ENCODE data around the gene PTPRG. TPM values are rescaled to one million over a fixed set of nuclear protein-coding genes. Genes with fewer than 3 reads are reported as not detected.

The PTPRG gene
- total RNA-seq, 2 experiments from 2014 or later = 0.13 to 0.15 TPM

GRCh38 chr3:61625429-61625828 lies 64.1 kb downstream of the PTPRG start:
- Mint-ChIP-seq H3K27me3 (no peaks in the 10 kb centered on the region), H3K9me3 (peaks cover 3% of the 10 kb centered on the region), H3K27ac (no peak overlapping the region), H3K4me1 (no peaks in the 10 kb centered on the region), H3K36me3 (ENCODE audit: low read depth) (no peaks in the 10 kb centered on the region), H3K4me3 (no peak overlapping the region)
- POLR2A ChIA-PET = interaction anchor here (0.7 kb wide), 1 partner anchor 1062 kb away, joined by 3 read pairs; no protein-coding TSS in a partner anchor
- DNase-seq = no peak
- CTCF ChIA-PET = no interaction called here

- no peak for DNase-seq
- Mint-ChIP-seq H3K9me3 (peaks cover 3% of the 10 kb centered on the region), H3K27ac (no peak overlapping the region), H3K4me3 (no peak overlapping the region), H3K27me3 (no peaks in the 10 kb centered on the region), H3K36me3 (ENCODE audit: low read depth) (no peaks in the 10 kb centered on the region), H3K4me1 (no peaks in the 10 kb centered on the region)
- POLR2A ChIA-PET = no interaction called here
- CTCF ChIA-PET = interaction anchor here (0.7 kb wide), 1 partner anchor 33 kb away, joined by 3 read pairs; no protein-coding TSS in a partner anchor
These were observed 65.1 kb downstream of the PTPRG start for GRCh38 chr3:61626484-61626883.

- ChIA-PET CTCF (no interaction called here), POLR2A (no interaction called here)
- H3K27me3 Mint-ChIP-seq = no peaks in the 10 kb centered on the region
- no peaks in the 10 kb centered on the region for H3K36me3 Mint-ChIP-seq (ENCODE audit: low read depth)
- no peaks in the 10 kb centered on the region for H3K4me1 Mint-ChIP-seq
- DNase-seq = no peak
- no peak overlapping the region for H3K27ac Mint-ChIP-seq
- peaks cover 3% of the 10 kb centered on the region for H3K9me3 Mint-ChIP-seq
- no peak overlapping the region for H3K4me3 Mint-ChIP-seq
These were observed 66.4 kb downstream of the PTPRG start for GRCh38 chr3:61627768-61628185.

- no peaks in the 10 kb centered on the region for H3K4me1 Mint-ChIP-seq
- H3K36me3 Mint-ChIP-seq (ENCODE audit: low read depth) = no peaks in the 10 kb centered on the region
- H3K9me3 Mint-ChIP-seq = peaks cover 3% of the 10 kb centered on the region
- no peak overlapping the region for H3K4me3 Mint-ChIP-seq
- CTCF ChIA-PET = no interaction called here
- no peak overlapping the region for H3K27ac Mint-ChIP-seq
- no peak for DNase-seq
- POLR2A ChIA-PET = no interaction called here
- no peaks in the 10 kb centered on the region for H3K27me3 Mint-ChIP-seq
These were observed 67.3 kb downstream of the PTPRG start for GRCh38 chr3:61628636-61629035.

GRCh38 chr3:61629442-61629841 lies 68.1 kb downstream of the PTPRG start:
- Mint-ChIP-seq H3K36me3 (ENCODE audit: low read depth) (no peaks in the 10 kb centered on the region), H3K27ac (no peak overlapping the region), H3K9me3 (peaks cover 3% of the 10 kb centered on the region), H3K27me3 (no peaks in the 10 kb centered on the region), H3K4me3 (no peak overlapping the region), H3K4me1 (no peaks in the 10 kb centered on the region)
- DNase-seq = no peak
- CTCF ChIA-PET = no interaction called here
- POLR2A ChIA-PET = no interaction called here

- Mint-ChIP-seq H3K27ac (no peak overlapping the region), H3K36me3 (ENCODE audit: low read depth) (no peaks in the 10 kb centered on the region), H3K4me3 (no peak overlapping the region), H3K27me3 (no peaks in the 10 kb centered on the region), H3K4me1 (no peaks in the 10 kb centered on the region), H3K9me3 (peaks cover 2% of the 10 kb centered on the region)
- ChIA-PET CTCF (no interaction called here), POLR2A (no interaction called here)
- DNase-seq = no peak
These were observed 69.9 kb downstream of the PTPRG start for GRCh38 chr3:61631108-61631769.

GRCh38 chr3:61632568-61633175 lies 71.3 kb downstream of the PTPRG start:
- ChIA-PET POLR2A (no interaction called here), CTCF (no interaction called here)
- Mint-ChIP-seq H3K27ac (no peak overlapping the region), H3K36me3 (ENCODE audit: low read depth) (no peaks in the 10 kb centered on the region), H3K27me3 (no peaks in the 10 kb centered on the region), H3K4me3 (no peak overlapping the region), H3K4me1 (no peaks in the 10 kb centered on the region), H3K9me3 (no peaks in the 10 kb centered on the region)
- DNase-seq = no peak

- Mint-ChIP-seq H3K36me3 (ENCODE audit: low read depth) (no peaks in the 10 kb centered on the region), H3K4me3 (no peak overlapping the region), H3K27ac (no peak overlapping the region), H3K4me1 (no peaks in the 10 kb centered on the region), H3K9me3 (no peaks in the 10 kb centered on the region), H3K27me3 (no peaks in the 10 kb centered on the region)
- DNase-seq = no peak
- CTCF ChIA-PET = no interaction called here
- POLR2A ChIA-PET = no interaction called here
These were observed 73.3 kb downstream of the PTPRG start for GRCh38 chr3:61634678-61635077.

- no peak for DNase-seq
- H3K4me1 Mint-ChIP-seq = no peaks in the 10 kb centered on the region
- CTCF ChIA-PET = no interaction called here
- H3K9me3 Mint-ChIP-seq = no peaks in the 10 kb centered on the region
- H3K27me3 Mint-ChIP-seq = no peaks in the 10 kb centered on the region
- POLR2A ChIA-PET = no interaction called here
- H3K27ac Mint-ChIP-seq = no peak overlapping the region
- no peak overlapping the region for H3K4me3 Mint-ChIP-seq
- no peaks in the 10 kb centered on the region for H3K36me3 Mint-ChIP-seq (ENCODE audit: low read depth)
These were observed 76.0 kb downstream of the PTPRG start for GRCh38 chr3:61637088-61638051.

GRCh38 chr3:61638741-61639140 lies 77.4 kb downstream of the PTPRG start:
- CTCF ChIA-PET = no interaction called here
- POLR2A ChIA-PET = no interaction called here
- H3K36me3 Mint-ChIP-seq (ENCODE audit: low read depth) = no peaks in the 10 kb centered on the region
- DNase-seq = no peak
- H3K27me3 Mint-ChIP-seq = no peaks in the 10 kb centered on the region
- no peaks in the 10 kb centered on the region for H3K9me3 Mint-ChIP-seq
- H3K4me1 Mint-ChIP-seq = no peaks in the 10 kb centered on the region
- H3K4me3 Mint-ChIP-seq = no peak overlapping the region
- H3K27ac Mint-ChIP-seq = no peak overlapping the region

GRCh38 chr3:61639991-61640390 lies 78.6 kb downstream of the PTPRG start:
- ChIA-PET CTCF (no interaction called here), POLR2A (no interaction called here)
- no peak for DNase-seq
- H3K27me3 Mint-ChIP-seq = no peaks in the 10 kb centered on the region
- no peak overlapping the region for H3K27ac Mint-ChIP-seq
- H3K4me3 Mint-ChIP-seq = no peak overlapping the region
- no peaks in the 10 kb centered on the region for H3K36me3 Mint-ChIP-seq (ENCODE audit: low read depth)
- no peaks in the 10 kb centered on the region for H3K4me1 Mint-ChIP-seq
- no peaks in the 10 kb centered on the region for H3K9me3 Mint-ChIP-seq

- CTCF ChIA-PET = no interaction called here
- no peak overlapping the region for H3K4me3 Mint-ChIP-seq
- POLR2A ChIA-PET = no interaction called here
These were observed 83.8 kb downstream of the PTPRG start for GRCh38 chr3:61645148-61645547.

GRCh38 chr3:61646360-61646759 lies 85.0 kb downstream of the PTPRG start:
- H3K27ac Mint-ChIP-seq = no peak overlapping the region
- CTCF ChIA-PET = no interaction called here
- no peaks in the 10 kb centered on the region for H3K36me3 Mint-ChIP-seq (ENCODE audit: low read depth)
- H3K4me3 Mint-ChIP-seq = no peak overlapping the region
- H3K9me3 Mint-ChIP-seq = no peaks in the 10 kb centered on the region
- POLR2A ChIA-PET = no interaction called here
- DNase-seq = no peak
- H3K4me1 Mint-ChIP-seq = no peaks in the 10 kb centered on the region
- H3K27me3 Mint-ChIP-seq = no peaks in the 10 kb centered on the region

More at GRCh38 chr3:61645148-61645547, 83.8 kb downstream of the PTPRG start:
- no peaks in the 10 kb centered on the region for H3K4me1 Mint-ChIP-seq
- no peaks in the 10 kb centered on the region for H3K9me3 Mint-ChIP-seq
- H3K27ac Mint-ChIP-seq = no peak overlapping the region
- H3K36me3 Mint-ChIP-seq (ENCODE audit: low read depth) = no peaks in the 10 kb centered on the region
- H3K27me3 Mint-ChIP-seq = no peaks in the 10 kb centered on the region
- DNase-seq = no peak

Measured in activated CD4-positive, alpha-beta memory T cell treated with anti-CD3 and anti-CD28 coated beads, Interleukin-2, amount 10 ng/mL, durations not matched to agents 7 days and 5 days (primary cell).